Fibroblast of peridontal ligament (primary cell): ENCODE data around the gene XCL1.
"Not testable (repeated sequence)": the region's sequence is repeated elsewhere in the genome, so short reads cannot be mapped to it uniquely, and the experiment has no call there.

Source experiments
- DNase-seq: peaks from one replicate; pipeline ENCODE4 v3.0.0-alpha.2; 2010; ENCODE audit errors: extremely low read depth

Gene XCL1

GRCh38 chr1:168576245-168576688, at the start of gene XCL1:
XCL1 (plus strand) TSS chr1:168576605; CDS start chr1:168576638, 33 bp downstream.
- not testable (repeated sequence) for DNase-seq

- DNase-seq: no peak
These were observed 46.9 kb upstream of the XCL1 start for GRCh38 chr1:168529518-168529917.

DNA sequence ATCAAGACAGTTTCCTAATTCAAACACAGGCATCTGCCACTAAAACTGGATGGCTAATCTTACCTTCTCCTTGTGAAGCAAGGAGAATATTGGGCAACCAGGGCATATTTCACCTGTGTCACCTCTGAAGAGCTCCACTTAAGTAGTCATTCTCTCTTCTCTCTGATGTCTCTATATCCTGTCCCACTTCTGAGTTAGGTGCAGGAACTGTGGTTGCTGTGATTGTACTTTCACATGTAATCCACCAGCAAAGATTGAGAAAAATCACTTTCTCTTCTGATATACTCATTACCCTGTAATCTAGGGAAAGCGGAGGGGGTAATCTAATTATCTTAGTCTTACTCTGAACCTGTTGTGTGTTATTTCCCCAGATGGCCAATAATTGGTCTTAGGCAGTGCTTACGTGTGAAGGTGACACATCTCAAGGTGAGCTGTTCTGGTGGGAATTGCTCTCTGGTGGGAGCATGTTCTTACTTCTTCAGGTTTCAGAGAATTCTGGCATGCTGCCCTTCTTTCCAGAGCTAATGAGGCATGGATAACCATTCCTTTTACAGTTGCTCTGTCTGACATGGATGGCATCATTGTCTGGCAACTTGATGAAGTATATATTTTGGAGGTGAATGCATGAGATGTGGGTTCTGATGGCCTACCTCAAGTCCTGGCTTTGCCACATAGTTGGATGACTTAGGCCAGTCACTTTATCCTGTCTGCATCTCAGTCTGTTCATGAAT, 44.6 kb upstream of the XCL1 start:
- no peak for DNase-seq

DNA sequence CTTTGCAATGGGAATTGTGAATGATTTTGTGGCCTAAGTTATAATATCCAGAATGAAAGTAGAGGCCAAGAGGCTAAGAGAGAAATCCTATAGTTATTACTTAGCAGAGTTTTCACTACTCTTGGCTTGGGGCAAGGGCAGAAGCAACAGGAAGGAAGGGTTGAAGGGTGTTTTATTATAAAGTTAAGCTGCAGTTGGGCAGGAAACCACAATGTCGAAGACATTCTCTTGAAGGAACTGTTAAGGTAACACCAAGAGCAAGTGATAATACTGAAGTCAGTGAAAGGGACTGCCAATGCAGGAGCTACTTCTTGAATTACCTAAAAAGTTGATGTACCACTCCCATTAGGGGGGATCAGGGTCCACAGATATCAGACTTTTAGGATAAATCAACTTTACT, 40.9 kb upstream of the XCL1 start:
- no peak for DNase-seq

GRCh38 chr1:168540798-168541197, 35.6 kb upstream of the XCL1 start:
- not testable (repeated sequence) for DNase-seq

- not testable (repeated sequence) for DNase-seq
These were observed 33.4 kb upstream of the XCL1 start for GRCh38 chr1:168542978-168543377.

DNA sequence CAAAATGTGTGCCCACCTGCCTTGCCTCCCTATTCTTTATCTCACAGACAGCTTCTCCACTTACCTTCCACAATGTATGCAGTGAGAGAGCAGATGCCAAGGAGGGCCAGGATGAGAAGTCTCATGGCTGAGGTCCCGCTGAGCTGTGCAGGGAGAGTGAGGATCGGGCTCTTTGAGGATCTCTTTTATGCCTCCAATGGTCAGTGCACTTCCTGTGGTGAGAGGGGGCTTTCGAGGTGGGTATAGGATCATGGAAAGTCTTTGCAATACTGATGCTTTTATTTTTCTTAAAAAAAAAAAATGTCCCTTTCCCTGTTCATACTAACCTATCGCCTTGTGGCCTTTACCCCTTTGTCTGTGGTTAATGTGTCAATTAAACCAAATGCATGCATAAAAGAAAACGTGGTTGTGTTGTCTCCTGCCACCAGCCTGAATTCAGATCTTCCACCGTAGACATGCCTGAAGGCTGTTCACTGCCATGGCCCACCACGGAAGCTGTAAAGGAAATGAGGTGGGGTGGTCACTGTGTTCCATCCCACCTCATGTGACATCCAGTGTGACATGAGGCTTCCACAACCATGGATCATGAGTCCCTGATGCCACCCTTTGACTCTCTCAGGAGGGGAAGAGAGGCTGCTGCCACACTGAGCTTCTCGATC, 32.4 kb upstream of the XCL1 start, which contains the start of gene XCL2:
Gene XCL2 (minus strand): TSS at position 158 of the 659 bp plus-strand sequence. CDS start 33 bp downstream, at position 125.
- not testable (repeated sequence) for DNase-seq

DNA sequence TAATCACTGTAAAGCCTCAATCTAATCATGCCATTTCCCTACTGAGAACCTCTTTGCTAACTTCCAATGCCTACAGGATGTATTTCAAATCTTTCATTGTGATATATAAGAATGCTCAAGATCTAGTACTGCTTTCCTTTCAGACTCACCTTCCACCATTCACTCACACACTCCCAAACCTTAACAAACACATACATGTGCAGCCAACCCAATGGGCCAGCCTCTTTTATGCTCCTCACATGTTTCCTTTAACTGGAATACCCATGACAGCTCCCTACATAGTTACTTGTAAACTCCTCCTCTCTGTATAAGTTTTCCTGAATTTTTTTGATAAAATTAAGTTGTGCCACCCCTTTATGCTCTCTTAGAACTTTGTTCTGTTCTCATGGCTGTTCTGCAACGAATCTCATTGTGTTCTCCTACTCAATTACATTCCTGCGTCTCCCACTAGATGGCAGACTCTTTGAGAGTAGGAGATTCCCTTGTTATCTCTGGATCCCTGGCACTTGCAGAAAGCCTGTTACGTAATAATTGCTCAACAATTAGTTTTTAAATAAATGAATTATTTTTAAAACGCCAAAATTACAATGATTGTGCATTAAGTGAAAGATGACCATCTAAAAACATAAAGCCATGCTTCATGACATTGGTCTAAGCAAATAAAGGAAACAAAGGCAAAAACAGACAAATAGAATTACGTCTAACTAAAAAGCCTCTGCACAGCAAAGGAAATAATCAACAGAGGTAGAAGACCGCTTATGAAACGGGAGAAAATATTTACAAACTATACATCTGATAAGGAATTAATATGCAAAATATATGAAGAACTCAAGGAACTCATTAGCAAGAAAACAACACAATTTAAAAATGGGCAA, 30.5 kb upstream of the XCL1 start:
- DNase-seq: peak; percentile 32

- not testable (repeated sequence) for DNase-seq
These were observed 29.9 kb upstream of the XCL1 start for GRCh38 chr1:168546553-168546895.

DNA sequence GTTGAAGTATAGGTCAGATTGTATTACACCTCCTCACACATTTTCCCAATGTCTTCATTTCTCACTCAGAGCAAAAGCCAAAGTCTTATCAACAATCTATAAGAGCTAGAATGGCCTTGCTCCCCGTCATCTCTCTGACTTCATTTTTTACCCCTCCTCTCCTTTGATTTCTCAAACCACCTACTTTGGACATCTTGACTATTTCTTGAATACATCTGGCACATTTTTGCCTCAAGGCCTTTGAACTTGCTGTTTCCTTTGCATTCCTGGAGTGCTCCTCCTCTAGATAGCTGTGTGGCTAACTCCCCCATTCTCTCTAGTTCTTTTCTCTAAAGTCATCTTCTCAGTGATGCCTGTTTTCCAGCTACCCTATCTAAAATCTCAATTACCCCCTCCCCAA, 25.4 kb upstream of the XCL1 start:
- DNase-seq: no peak

DNA sequence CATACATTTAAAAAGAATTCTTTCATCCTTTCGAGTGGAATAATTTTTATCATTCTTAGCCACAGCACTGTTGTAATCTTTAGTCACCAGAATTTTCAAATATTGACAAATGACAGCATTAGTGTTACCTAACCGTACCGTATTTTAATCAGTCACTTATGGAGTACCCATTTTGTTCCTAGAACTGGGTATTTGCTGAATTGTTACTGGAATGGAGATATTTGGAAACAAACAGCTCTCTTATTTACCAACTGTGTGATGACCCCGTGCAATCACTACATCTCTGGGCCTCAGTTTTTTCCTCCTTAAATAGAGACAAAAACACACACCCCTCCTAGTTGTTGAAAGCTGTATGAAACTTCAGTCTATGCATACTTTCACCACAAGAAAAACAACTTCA, 24.7 kb upstream of the XCL1 start:
- DNase-seq: no peak

DNA sequence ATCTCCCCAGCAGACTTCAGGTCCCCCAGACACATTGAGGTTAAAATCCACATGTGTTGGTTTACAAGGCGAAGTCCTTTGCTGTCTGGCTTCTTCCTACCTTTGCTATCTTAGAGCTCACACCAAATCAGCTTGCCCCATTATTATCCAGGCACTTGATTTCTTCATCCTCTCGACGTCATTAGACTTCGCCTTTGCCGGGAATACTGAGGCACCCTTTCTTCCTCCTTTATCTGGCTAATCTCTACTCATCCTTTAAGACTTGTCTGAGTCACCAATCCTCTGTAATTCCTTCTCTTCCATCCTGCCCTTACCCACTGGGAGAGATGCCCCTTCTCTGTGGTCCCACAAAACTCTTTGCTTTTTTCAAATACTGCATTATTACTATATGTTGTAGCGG, 23.4 kb upstream of the XCL1 start:
- DNase-seq: no peak

GRCh38 chr1:168553680-168554553, 22.5 kb upstream of the XCL1 start:
- DNase-seq: no peak

DNA sequence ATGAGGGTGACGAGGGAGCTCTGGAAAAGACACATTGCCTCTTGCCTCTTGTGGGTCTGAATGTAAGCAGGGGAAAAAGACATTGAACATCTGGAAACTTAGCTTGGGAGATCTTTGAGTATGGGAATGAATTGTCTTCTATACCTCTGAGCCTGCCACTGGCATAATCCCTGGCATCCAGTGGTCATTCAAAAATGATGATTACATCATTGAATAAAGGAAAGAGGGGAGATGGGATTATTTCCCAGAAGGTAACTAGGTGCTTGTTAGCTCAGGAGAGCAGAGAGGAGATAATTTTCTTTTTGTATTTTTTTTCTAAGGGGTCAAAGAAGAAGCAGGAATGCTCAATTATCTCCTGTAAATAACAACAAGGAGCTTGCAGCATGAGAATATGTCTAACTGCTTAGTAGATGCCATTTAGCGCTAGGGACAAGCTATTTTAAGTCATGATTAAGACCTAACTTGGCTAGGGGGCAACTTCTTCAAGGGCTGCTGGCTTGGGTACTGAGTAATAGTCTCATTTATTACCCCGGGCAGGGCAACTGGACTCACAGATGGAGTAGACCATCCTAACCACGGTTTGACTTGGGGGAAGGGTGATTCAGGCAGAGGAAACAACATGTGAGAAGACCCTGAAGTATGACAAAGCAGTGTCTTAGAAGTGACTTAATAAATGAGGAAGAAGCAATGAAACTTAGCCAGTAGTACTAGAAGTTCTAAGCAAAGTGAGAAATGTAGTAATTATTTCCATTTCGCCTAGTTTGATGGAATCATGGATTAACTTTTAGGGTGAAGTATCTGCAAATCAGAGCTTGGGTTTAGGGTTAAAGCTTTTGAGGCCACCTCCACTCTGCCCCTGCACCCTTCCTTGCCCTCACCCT, 21.6 kb upstream of the XCL1 start:
- no peak for DNase-seq

GRCh38 chr1:168555508-168556046, 20.8 kb upstream of the XCL1 start:
- DNase-seq: no peak

GRCh38 chr1:168556647-168557046, 19.8 kb upstream of the XCL1 start:
- peak; percentile 7 for DNase-seq

- DNase-seq: no peak
These were observed 16.0 kb upstream of the XCL1 start for GRCh38 chr1:168560370-168560769.

- DNase-seq: no peak
These were observed 14.4 kb upstream of the XCL1 start for GRCh38 chr1:168561989-168562388.

DNA sequence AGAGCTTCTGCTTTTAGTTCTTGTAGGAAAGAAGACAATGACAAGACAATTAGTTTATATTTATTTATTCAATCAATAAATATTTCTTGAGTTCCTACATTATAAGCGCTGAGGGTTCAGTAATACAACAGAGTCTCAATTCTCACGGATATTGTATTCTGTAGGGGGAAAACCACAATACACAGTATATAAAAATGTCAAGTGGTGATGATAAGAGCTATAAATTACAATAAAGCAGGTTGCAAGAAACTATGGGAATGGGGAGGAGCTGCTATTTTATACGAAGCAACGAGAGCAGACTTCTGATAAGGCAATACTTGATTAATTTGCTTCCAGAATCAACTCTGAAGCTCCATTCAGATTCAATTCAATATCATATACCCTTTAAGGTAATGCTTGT, 10.6 kb upstream of the XCL1 start:
- DNase-seq: no peak

- DNase-seq: no peak
These were observed 9.4 kb upstream of the XCL1 start for GRCh38 chr1:168567007-168567406.
